Measurements from ENCODE around the gene NFKB2.

NFKB2 gene

GRCh38 chr10:102406815-102407214 lies 11.3 kb downstream of the NFKB2 start:
- in situ Hi-C loops (cut with MboI; ENCODE audit: low sequenced_read_pairs) = no loop called here

- in situ Hi-C loops (cut with MboI; ENCODE audit: low sequenced_read_pairs) = no loop called here
These were observed 12.1 kb downstream of the NFKB2 start for GRCh38 chr10:102407425-102408130.

GRCh38 chr10:102408131-102408727 lies 12.7 kb downstream of the NFKB2 start:
- in situ Hi-C loops (cut with MboI; ENCODE audit: low sequenced_read_pairs) = no loop called here

- in situ Hi-C loops (cut with MboI; ENCODE audit: low sequenced_read_pairs) = no loop called here
These were observed 13.5 kb downstream of the NFKB2 start for GRCh38 chr10:102408728-102409603.

- in situ Hi-C loops (cut with MboI; ENCODE audit: low sequenced_read_pairs) = no loop called here
These were observed 14.3 kb downstream of the NFKB2 start for GRCh38 chr10:102409604-102410428.

- in situ Hi-C loops (cut with MboI; ENCODE audit: low sequenced_read_pairs) = no loop called here
These were observed 15.0 kb downstream of the NFKB2 start for GRCh38 chr10:102410429-102411073.

- in situ Hi-C loops (cut with MboI; ENCODE audit: low sequenced_read_pairs) = no loop called here
These were observed 16.1 kb downstream of the NFKB2 start for GRCh38 chr10:102411341-102412255.

- in situ Hi-C loops (cut with MboI; ENCODE audit: low sequenced_read_pairs) = no loop called here
These were observed 16.8 kb downstream of the NFKB2 start for GRCh38 chr10:102412293-102412692.

GRCh38 chr10:102413053-102413705 lies 17.7 kb downstream of the NFKB2 start:
- in situ Hi-C loops (cut with MboI; ENCODE audit: low sequenced_read_pairs) = no loop called here

GRCh38 chr10:102413806-102414561 lies 18.5 kb downstream of the NFKB2 start:
- in situ Hi-C loops (cut with MboI; ENCODE audit: low sequenced_read_pairs) = no loop called here

- in situ Hi-C loops (cut with MboI; ENCODE audit: low sequenced_read_pairs) = no loop called here
These were observed 19.2 kb downstream of the NFKB2 start for GRCh38 chr10:102414749-102415148.

- in situ Hi-C loops (cut with MboI; ENCODE audit: low sequenced_read_pairs) = no loop called here
These were observed 20.8 kb downstream of the NFKB2 start for GRCh38 chr10:102416283-102416682.

GRCh38 chr10:102416695-102417094 lies 21.2 kb downstream of the NFKB2 start:
- in situ Hi-C loops (cut with MboI; ENCODE audit: low sequenced_read_pairs) = no loop called here

- in situ Hi-C loops (cut with MboI; ENCODE audit: low sequenced_read_pairs) = no loop called here
These were observed 23.2 kb downstream of the NFKB2 start, which contains the start of gene PSD for GRCh38 chr10:102418622-102419268. Gene PSD, minus strand, starts transcription at chr10:102418785. Its CDS starts 1,747 bp downstream, at chr10:102417038.

- in situ Hi-C loops (cut with MboI; ENCODE audit: low sequenced_read_pairs) = no loop called here
These were observed 24.0 kb downstream of the NFKB2 start for GRCh38 chr10:102419269-102420180.

- in situ Hi-C loops (cut with MboI; ENCODE audit: low sequenced_read_pairs) = no loop called here
These were observed 24.7 kb downstream of the NFKB2 start for GRCh38 chr10:102420181-102420713.
